Measurements from ENCODE around the gene REEP2. TPM values are rescaled to one million over a fixed set of nuclear protein-coding genes. Genes with fewer than 3 reads are reported as not detected.

Gene REEP2
- polyA plus RNA-seq, 1 donor from 2014 or later = not detected

- H3K27me3 Mint-ChIP-seq = peaks cover 31% of the 10 kb centered on the region
- H3K4me3 Mint-ChIP-seq = peak overlapping the region; percentile 5 to 82 (median 55)
- H3K9me3 Mint-ChIP-seq = no peaks in the 10 kb centered on the region
- H3K27ac Mint-ChIP-seq = peak overlapping the region in 1 of 3 donors; percentile 85
- H3K4me1 Mint-ChIP-seq = peaks cover 4 to 5% (median 5%) of the 10 kb centered on the region in 3 donors
- no peaks in the 10 kb centered on the region for H3K36me3 Mint-ChIP-seq
Measured at GRCh38 chr5:138490648-138491283, 51.9 kb downstream of the REEP2 start.

DNA sequence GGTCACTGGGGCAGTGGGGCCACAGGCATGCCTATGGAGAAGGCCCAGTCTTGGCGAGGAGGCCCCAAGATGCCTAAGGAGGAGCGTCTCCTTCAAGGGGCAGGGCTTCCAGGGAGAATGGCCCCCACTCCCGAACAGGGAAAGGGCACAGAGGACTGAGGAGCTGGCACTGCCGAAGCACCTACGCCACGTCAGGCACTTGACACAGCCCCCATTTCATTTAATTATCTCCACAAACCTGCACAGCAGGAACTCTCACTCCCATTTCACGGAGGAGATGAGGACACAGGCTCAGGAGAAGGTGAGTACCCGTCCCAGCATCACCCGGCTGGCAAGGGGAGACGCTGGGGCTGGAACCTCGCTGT, 52.4 kb downstream of the REEP2 start:
- Mint-ChIP-seq H3K9me3 (no peaks in the 10 kb centered on the region), H3K36me3 (no peaks in the 10 kb centered on the region), H3K27ac (peak overlapping the region in 1 of 3 donors; percentile 85), H3K4me3 (peak overlapping the region in 3 of 4 donors; percentile 5 to 82 (median 63)), H3K4me1 (peaks cover 4 to 5% (median 5%) of the 10 kb centered on the region in 3 donors), H3K27me3 (peaks cover 31% of the 10 kb centered on the region)

GRCh38 chr5:138491669-138492559, 53.1 kb downstream of the REEP2 start:
- Mint-ChIP-seq H3K27me3 (peaks cover 28% of the 10 kb centered on the region), H3K36me3 (no peaks in the 10 kb centered on the region), H3K4me1 (peaks cover 4 to 5% (median 5%) of the 10 kb centered on the region in 3 donors), H3K27ac (peak overlapping the region in 1 of 3 donors; percentile 6), H3K9me3 (no peaks in the 10 kb centered on the region), H3K4me3 (peak overlapping the region; percentile 83 to 94 (median 86))

- H3K27ac Mint-ChIP-seq = peak overlapping the region in 1 of 3 donors; percentile 6
Measured at GRCh38 chr5:138492560-138493045, 53.7 kb downstream of the REEP2 start.

GRCh38 chr5:138495351-138495750, 56.5 kb downstream of the REEP2 start:
- no peak overlapping the region for H3K4me3 Mint-ChIP-seq

More at GRCh38 chr5:138492560-138493045, 53.7 kb downstream of the REEP2 start:
- Mint-ChIP-seq H3K4me1 (peaks cover 4 to 5% (median 5%) of the 10 kb centered on the region in 3 donors), H3K9me3 (no peaks in the 10 kb centered on the region), H3K36me3 (no peaks in the 10 kb centered on the region), H3K4me3 (peak overlapping the region; percentile 83 to 94 (median 86)), H3K27me3 (peaks cover 28% of the 10 kb centered on the region)

More at GRCh38 chr5:138495351-138495750, 56.5 kb downstream of the REEP2 start:
- Mint-ChIP-seq H3K27me3 (peaks cover 21% of the 10 kb centered on the region), H3K36me3 (peaks cover 2% of the 10 kb centered on the region), H3K27ac (peak overlapping the region in 2 of 3 donors; percentile 56 to 67), H3K9me3 (no peaks in the 10 kb centered on the region), H3K4me1 (peaks cover 4 to 5% (median 5%) of the 10 kb centered on the region in 3 donors)

Other genes with a start within 250 kb of the REEP2 start
- gene CDC23, start 225.7 kb upstream of the REEP2 start, polyA plus RNA-seq = 16.1 TPM
- gene GFRA3, start 164.4 kb upstream of the REEP2 start, polyA plus RNA-seq = not detected
- not detected for gene CDC25C, start 107.3 kb upstream of the REEP2 start, polyA plus RNA-seq
- 20.4 TPM for gene FAM53C, start 100.8 kb upstream of the REEP2 start, polyA plus RNA-seq
- gene KDM3B, start 86.4 kb upstream of the REEP2 start, polyA plus RNA-seq = 18.1 TPM
- 32.3 TPM for gene EGR1, start 26.4 kb downstream of the REEP2 start, polyA plus RNA-seq
- 32.0 TPM for gene ETF1, start 104.2 kb downstream of the REEP2 start, polyA plus RNA-seq
- gene HSPA9, start 136.3 kb downstream of the REEP2 start, polyA plus RNA-seq = 126 TPM